ENCODE data around the gene COL13A1.

DNA sequence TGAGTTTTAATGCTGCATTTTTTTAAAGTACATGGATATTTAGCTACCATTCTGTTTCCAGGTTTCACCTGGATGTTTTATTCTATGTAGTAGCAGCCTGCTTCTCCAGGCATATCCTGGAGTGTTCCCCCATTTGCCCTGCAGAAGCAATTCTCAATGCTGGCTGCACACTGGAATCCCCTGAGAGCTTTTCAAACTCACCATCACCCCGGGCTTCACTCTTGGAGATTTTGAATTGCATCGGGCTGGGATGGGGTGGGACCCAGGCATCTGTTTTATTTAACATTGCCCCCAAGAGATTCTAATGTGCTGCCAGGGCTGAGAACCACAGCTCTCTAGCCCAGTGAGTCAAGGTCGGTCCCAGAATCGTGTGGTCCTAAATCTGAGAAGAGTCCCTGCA lies 137.8 kb downstream of the COL13A1 start:
- TF ChIP-seq, protein P1, sequence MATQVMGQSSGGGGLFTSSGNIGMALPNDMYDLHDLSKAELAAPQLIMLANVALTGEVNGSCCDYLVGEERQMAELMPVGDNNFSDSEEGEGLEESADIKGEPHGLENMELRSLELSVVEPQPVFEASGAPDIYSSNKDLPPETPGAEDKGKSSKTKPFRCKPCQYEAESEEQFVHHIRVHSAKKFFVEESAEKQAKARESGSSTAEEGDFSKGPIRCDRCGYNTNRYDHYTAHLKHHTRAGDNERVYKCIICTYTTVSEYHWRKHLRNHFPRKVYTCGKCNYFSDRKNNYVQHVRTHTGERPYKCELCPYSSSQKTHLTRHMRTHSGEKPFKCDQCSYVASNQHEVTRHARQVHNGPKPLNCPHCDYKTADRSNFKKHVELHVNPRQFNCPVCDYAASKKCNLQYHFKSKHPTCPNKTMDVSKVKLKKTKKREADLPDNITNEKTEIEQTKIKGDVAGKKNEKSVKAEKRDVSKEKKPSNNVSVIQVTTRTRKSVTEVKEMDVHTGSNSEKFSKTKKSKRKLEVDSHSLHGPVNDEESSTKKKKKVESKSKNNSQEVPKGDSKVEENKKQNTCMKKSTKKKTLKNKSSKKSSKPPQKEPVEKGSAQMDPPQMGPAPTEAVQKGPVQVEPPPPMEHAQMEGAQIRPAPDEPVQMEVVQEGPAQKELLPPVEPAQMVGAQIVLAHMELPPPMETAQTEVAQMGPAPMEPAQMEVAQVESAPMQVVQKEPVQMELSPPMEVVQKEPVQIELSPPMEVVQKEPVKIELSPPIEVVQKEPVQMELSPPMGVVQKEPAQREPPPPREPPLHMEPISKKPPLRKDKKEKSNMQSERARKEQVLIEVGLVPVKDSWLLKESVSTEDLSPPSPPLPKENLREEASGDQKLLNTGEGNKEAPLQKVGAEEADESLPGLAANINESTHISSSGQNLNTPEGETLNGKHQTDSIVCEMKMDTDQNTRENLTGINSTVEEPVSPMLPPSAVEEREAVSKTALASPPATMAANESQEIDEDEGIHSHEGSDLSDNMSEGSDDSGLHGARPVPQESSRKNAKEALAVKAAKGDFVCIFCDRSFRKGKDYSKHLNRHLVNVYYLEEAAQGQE (IDR thresholded peaks at IDR 0.05), result no peak
- TF ChIP-seq SP1 (IDR thresholded peaks at IDR 0.05) (no peak), CTCF (IDR thresholded peaks at IDR 0.05; ENCODE audit: low read depth, low read length, missing input control) (no peak), TAF1 (conservative IDR thresholded peaks at IDR 0.05) (no peak), HNF4G (IDR thresholded peaks at IDR 0.05) (no peak), GABPA (IDR thresholded peaks at IDR 0.05 in 1 of 2, conservative IDR thresholded peaks at IDR 0.05 in 1 of 2) (no peak), RAD21 (IDR thresholded peaks at IDR 0.05) (no peak), YY1 (IDR thresholded peaks at IDR 0.05) (no peak), FOXA1 (IDR thresholded peaks at IDR 0.05) (no peak), EGR1 (IDR thresholded peaks at IDR 0.05; ENCODE audit: low read depth in 2 of 2) (no peak), JUND (IDR thresholded peaks at IDR 0.05) (no peak)
- TF ChIP-seq, protein P2, sequence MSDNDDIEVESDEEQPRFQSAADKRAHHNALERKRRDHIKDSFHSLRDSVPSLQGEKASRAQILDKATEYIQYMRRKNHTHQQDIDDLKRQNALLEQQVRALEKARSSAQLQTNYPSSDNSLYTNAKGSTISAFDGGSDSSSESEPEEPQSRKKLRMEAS (IDR thresholded peaks at IDR 0.05), result no peak
- TF ChIP-seq, protein P3, sequence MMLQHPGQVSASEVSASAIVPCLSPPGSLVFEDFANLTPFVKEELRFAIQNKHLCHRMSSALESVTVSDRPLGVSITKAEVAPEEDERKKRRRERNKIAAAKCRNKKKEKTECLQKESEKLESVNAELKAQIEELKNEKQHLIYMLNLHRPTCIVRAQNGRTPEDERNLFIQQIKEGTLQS (IDR thresholded peaks at IDR 0.05), result no peak
- TF ChIP-seq, protein P4, sequence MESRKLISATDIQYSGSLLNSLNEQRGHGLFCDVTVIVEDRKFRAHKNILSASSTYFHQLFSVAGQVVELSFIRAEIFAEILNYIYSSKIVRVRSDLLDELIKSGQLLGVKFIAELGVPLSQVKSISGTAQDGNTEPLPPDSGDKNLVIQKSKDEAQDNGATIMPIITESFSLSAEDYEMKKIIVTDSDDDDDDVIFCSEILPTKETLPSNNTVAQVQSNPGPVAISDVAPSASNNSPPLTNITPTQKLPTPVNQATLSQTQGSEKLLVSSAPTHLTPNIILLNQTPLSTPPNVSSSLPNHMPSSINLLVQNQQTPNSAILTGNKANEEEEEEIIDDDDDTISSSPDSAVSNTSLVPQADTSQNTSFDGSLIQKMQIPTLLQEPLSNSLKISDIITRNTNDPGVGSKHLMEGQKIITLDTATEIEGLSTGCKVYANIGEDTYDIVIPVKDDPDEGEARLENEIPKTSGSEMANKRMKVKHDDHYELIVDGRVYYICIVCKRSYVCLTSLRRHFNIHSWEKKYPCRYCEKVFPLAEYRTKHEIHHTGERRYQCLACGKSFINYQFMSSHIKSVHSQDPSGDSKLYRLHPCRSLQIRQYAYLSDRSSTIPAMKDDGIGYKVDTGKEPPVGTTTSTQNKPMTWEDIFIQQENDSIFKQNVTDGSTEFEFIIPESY (IDR thresholded peaks at IDR 0.05), result no peak
